OCI-LY1 (cell line): ENCODE data around the gene CLPTM1L.

Experiments
- CTCF ChIP-seq: fragments of 200-600 bp; sonication (generic), shearing (Covaris generic); IDR thresholded peaks from 2 replicates; pipeline ENCODE4 v1.5.1; 2017; ENCODE audit warnings: mild to moderate bottlenecking, antibody characterized with exemption, low read length, moderate library complexity, mixed read lengths
- EZH2 ChIP-seq: fragments of 200-600 bp; sonication (generic), shearing (Covaris generic); IDR thresholded peaks from 2 replicates; pipeline ENCODE4 v1.8.0; 2017; ENCODE audit warnings: borderline replicate concordance, mixed run types, mild to moderate bottlenecking, antibody characterized with exemption, low read length, moderate library complexity, mixed read lengths

- TF ChIP-seq CTCF (no peak), EZH2 (no peak)
Observed at GRCh38 chr5:1378096-1378495, 33.2 kb upstream of the CLPTM1L start.
